Loucy (cell line): Measurements from ENCODE around the gene FAR1.

Experiments
- H2AFZ ChIP-seq: fragments of 200-600 bp; sonication (generic); 2 replicates; pipeline ENCODE4 v1.6.0; 2016; ENCODE audit warnings: antibody characterized with exemption, mild to moderate bottlenecking, low read length, moderate library complexity
- H3F3A ChIP-seq: fragments of 200-600 bp; 2 replicates; pipeline ENCODE4 v1.6.0; 2016; ENCODE audit warnings: antibody characterized with exemption, low read depth, mild to moderate bottlenecking
- H3K27me3 ChIP-seq: fragments of 200-600 bp; sonication (generic); 2 replicates; pipeline ENCODE4 v1.6.1; 2014; ENCODE audit warnings: low read length, mild to moderate bottlenecking; ENCODE audit not compliant: insufficient read depth, poor library complexity, severe bottlenecking
- H3K36me3 ChIP-seq: fragments of 200-600 bp; sonication (generic); 2 replicates; pipeline ENCODE4 v1.6.1; 2016; ENCODE audit warnings: low read length; ENCODE audit not compliant: insufficient read depth
- H3K4me1 ChIP-seq: fragments of 200-600 bp; sonication (generic); 2 replicates; pipeline ENCODE4 v1.5.1; 2014; ENCODE audit warnings: low read length, mild to moderate bottlenecking; ENCODE audit not compliant: insufficient read depth, poor library complexity, severe bottlenecking
- H3K4me2 ChIP-seq: fragments of 200-600 bp; sonication (generic); 2 replicates; pipeline ENCODE4 v1.6.0; 2014; ENCODE audit warnings: antibody characterized with exemption, low read length, low read depth, mild to moderate bottlenecking; ENCODE audit not compliant: poor library complexity, severe bottlenecking
- H3K4me3 ChIP-seq: fragments of 200-600 bp; sonication (generic); 2 replicates; pipeline ENCODE4 v1.5.1; 2014; ENCODE audit warnings: low read length, mild to moderate bottlenecking, mixed read lengths; ENCODE audit not compliant: poor library complexity, severe bottlenecking
- H3K79me2 ChIP-seq: fragments of 200-600 bp; sonication (generic); 2 replicates; pipeline ENCODE4 v1.6.1; 2014; ENCODE audit warnings: low read length; ENCODE audit not compliant: insufficient read depth
- H3K9ac ChIP-seq: fragments of 200-600 bp; sonication (generic); 2 replicates; pipeline ENCODE4 v1.6.0; 2014; ENCODE audit warnings: mild to moderate bottlenecking, low read depth, low read length, moderate library complexity; ENCODE audit not compliant: poor library complexity, severe bottlenecking
- H3K9me2 ChIP-seq: fragments of 200-600 bp; sonication (generic); replicated peaks from 2 replicates; pipeline ENCODE4 v1.6.1; 2016; ENCODE audit warnings: low read depth, low read length, mixed read lengths
- H3K9me3 ChIP-seq: fragments of 200-600 bp; sonication (generic); 2 replicates; pipeline ENCODE4 v1.6.1; 2014; ENCODE audit warnings: mild to moderate bottlenecking, antibody characterized with exemption, low read length, low read depth; ENCODE audit not compliant: insufficient read depth
- H4K20me1 ChIP-seq: fragments of 200-600 bp; sonication (generic); 2 replicates; pipeline ENCODE4 v1.6.0; 2014; ENCODE audit warnings: antibody characterized with exemption, low read length, mild to moderate bottlenecking; ENCODE audit not compliant: insufficient read depth, poor library complexity, severe bottlenecking
- CTCF ChIP-seq: fragments of 200-600 bp; sonication (generic); conservative IDR thresholded peaks from 2 replicates; pipeline ENCODE4 v1.5.1; 2014; ENCODE audit warnings: mild to moderate bottlenecking, antibody characterized with exemption, low read length
- EZH2phosphoT487 ChIP-seq: fragments of 200-600 bp; IDR thresholded peaks from 2 replicates; pipeline ENCODE4 v1.6.1; 2018; ENCODE audit warnings: antibody characterized with exemption, mild to moderate bottlenecking, moderate library complexity, borderline replicate concordance

Gene FAR1

GRCh38 chr11:13772223-13773046 is 104.0 kb downstream of the FAR1 start:
- H3K79me2 ChIP-seq = no peaks in the 10 kb centered on the region
- H4K20me1 ChIP-seq = no peaks in the 10 kb centered on the region
- no peaks in the 10 kb centered on the region for H3K9me2 ChIP-seq
- no peak overlapping the region for H3K9ac ChIP-seq
- H3K9me3 ChIP-seq = no peaks in the 10 kb centered on the region
- 0 out of 2 replicates have a peak overlapping the region, but pooled peaks have one; percentile 38 for H2AFZ ChIP-seq
- H3K36me3 ChIP-seq = no peaks in the 10 kb centered on the region
- no peak overlapping the region for H3K4me3 ChIP-seq
- TF ChIP-seq EZH2phosphoT487 (no peak), CTCF (peak; percentile 89)
- no peak overlapping the region for H3K4me2 ChIP-seq
- no peaks in the 10 kb centered on the region for H3F3A ChIP-seq
- no peaks in the 10 kb centered on the region for H3K4me1 ChIP-seq
- H3K27me3 ChIP-seq = no peaks in the 10 kb centered on the region

- H3K4me3 ChIP-seq = no peak overlapping the region
- H3K79me2 ChIP-seq = no peaks in the 10 kb centered on the region
- no peaks in the 10 kb centered on the region for H3K27me3 ChIP-seq
- no peak overlapping the region for H3K9ac ChIP-seq
- H3K4me1 ChIP-seq = no peaks in the 10 kb centered on the region
- no peaks in the 10 kb centered on the region for H3K36me3 ChIP-seq
- no peaks in the 10 kb centered on the region for H3F3A ChIP-seq
- no peaks in the 10 kb centered on the region for H3K9me3 ChIP-seq
- H3K4me2 ChIP-seq = no peak overlapping the region
- TF ChIP-seq CTCF (no peak), EZH2phosphoT487 (no peak)
- H2AFZ ChIP-seq = no peak overlapping the region
- no peaks in the 10 kb centered on the region for H3K9me2 ChIP-seq
- no peaks in the 10 kb centered on the region for H4K20me1 ChIP-seq
These were observed 107.0 kb downstream of the FAR1 start for GRCh38 chr11:13775471-13775870.

- Histone ChIP-seq H4K20me1 (no peaks in the 10 kb centered on the region), H3K79me2 (no peaks in the 10 kb centered on the region), H3K9me3 (no peaks in the 10 kb centered on the region), H3K4me2 (no peak overlapping the region), H3K9me2 (no peaks in the 10 kb centered on the region), H2AFZ (peak overlapping the region; percentile 25; the same call in 1 of the 2 replicates), H3K27me3 (no peaks in the 10 kb centered on the region), H3F3A (no peaks in the 10 kb centered on the region), H3K4me1 (no peaks in the 10 kb centered on the region), H3K36me3 (no peaks in the 10 kb centered on the region), H3K9ac (no peak overlapping the region), H3K4me3 (no peak overlapping the region)
- TF ChIP-seq CTCF = peak; percentile 75
- no peak for TF ChIP-seq EZH2phosphoT487
These were observed 107.8 kb downstream of the FAR1 start for GRCh38 chr11:13776134-13776815.
